B cell (primary cell): Measurements from ENCODE around the gene WIPI1. TPM values are rescaled to one million over a fixed set of nuclear protein-coding genes. Genes with fewer than 3 reads are reported as not detected.
"Not testable (repeated sequence)": the region's sequence is repeated elsewhere in the genome, so short reads cannot be mapped to it uniquely, and the experiment has no call there.

Experiments
- ATAC-seq: fragments of 200-7000 bp; cut with Tn5 transposase; one replicate; pipeline ENCODE4 v1.10.0; 2021; ENCODE audit warnings: low read depth, mild to moderate bottlenecking, moderate number of reproducible peaks, moderate library complexity
- CTCF ChIA-PET: fragments of 350-600 bp; sonication (Branson Sonifier 250); formaldehyde crosslinking; loops from one replicate; lab custom pipeline; 2021; ENCODE audit warnings: antibody characterized with exemption, inconsistent platforms; lab: Charles Lee
- POLR2A ChIA-PET: fragments of 350-600 bp; sonication (Branson Sonifier 250); formaldehyde crosslinking; loops from one replicate; lab custom pipeline; 2021; ENCODE audit warnings: antibody characterized with exemption; lab: Charles Lee
- DNase-seq: peaks from one replicate; pipeline ENCODE4 v3.0.0; 2013
- H2AFZ ChIP-seq: 2 replicates; pipeline ENCODE4 v1.6.1; 2012; ENCODE audit warnings: mild to moderate bottlenecking, low read depth, low read length; ENCODE audit not compliant: insufficient read depth, poor library complexity, severe bottlenecking
- H3K27ac ChIP-seq, 2 donors: 1 replicate in 1 of 2; 2 replicates in 1 of 2; pipeline ENCODE4 v1.5.1; 2012 to 2013; ENCODE audit warnings: low read length in 2 of 2, mild to moderate bottlenecking in 2 of 2, moderate library complexity in 1 of 2
- H3K27me3 ChIP-seq, 4 experiments: fragments of 200-600 bp in 1 of 4; sonication (generic) in 1 of 4; replicated peaks in 1 of 4; 1 replicate in 2 of 4; 2 replicates in 2 of 4; pipeline versions ENCODE4 v1.6.1 to v1.7.0; 2013 to 2016; ENCODE audit warnings: low read length in 3 of 4, mild to moderate bottlenecking in 2 of 4, mixed read lengths in 1 of 4, moderate library complexity in 1 of 4; ENCODE audit not compliant: insufficient read depth in 4 of 4, control insufficient read depth in 3 of 4; ENCODE audit errors: control extremely low read depth in 1 of 4
- H3K36me3 ChIP-seq, 2 experiments: replicated peaks in 1 of 2; 1 replicate in 1 of 2; 2 replicates in 1 of 2; pipeline versions ENCODE4 v1.6.1 to v1.7.1; 2013; ENCODE audit warnings: low read length in 1 of 2; ENCODE audit not compliant: insufficient read depth in 2 of 2, control insufficient read depth in 1 of 2; ENCODE audit errors: control extremely low read depth in 1 of 2, extremely low read depth in 1 of 2
- H3K4me1 ChIP-seq, 2 donors: fragments of 200-600 bp in 1 of 2; sonication (generic) in 1 of 2; 1 replicate in 1 of 2; 2 replicates in 1 of 2; pipeline versions ENCODE4 v1.5.1 to v1.6.1; 2013 to 2017; ENCODE audit warnings: low read length in 2 of 2; ENCODE audit not compliant: control insufficient read depth in 2 of 2, insufficient read depth in 2 of 2
- H3K4me2 ChIP-seq: replicated peaks from 2 replicates; pipeline ENCODE3; 2012; ENCODE audit warnings: mild to moderate bottlenecking, low read depth, low read length; ENCODE audit not compliant: poor library complexity, severe bottlenecking
- H3K4me3 ChIP-seq, 5 experiments: fragments of 200-600 bp in 1 of 5; sonication (generic) in 1 of 5; 1 replicate in 3 of 5; 2 replicates in 2 of 5; pipeline versions ENCODE4 v1.5.1 to v1.7.0; 2011 to 2016; ENCODE audit warnings: low read length in 4 of 5, mild to moderate bottlenecking in 4 of 5, low read depth in 2 of 5, control low read depth in 1 of 5, moderate library complexity in 1 of 5; ENCODE audit not compliant: insufficient read depth in 1 of 5; ENCODE audit errors: control extremely low read depth in 1 of 5, extremely low read depth in 1 of 5
- H3K79me2 ChIP-seq: fragments of 200-600 bp; sonication (generic); one replicate; pipeline ENCODE4 v1.6.0; 2016; ENCODE audit warnings: low read length; ENCODE audit not compliant: control insufficient read depth, insufficient read depth
- H3K9ac ChIP-seq: fragments of 200-600 bp; sonication (generic); 2 replicates; pipeline ENCODE4 v1.6.1; 2017; ENCODE audit warnings: mild to moderate bottlenecking, low read length, moderate library complexity
- H3K9me3 ChIP-seq, 3 donors: one replicate each; pipeline versions ENCODE4 v1.6.1 to v1.7.1; 2013; ENCODE audit warnings: low read length in 2 of 3; ENCODE audit not compliant: control insufficient read depth in 2 of 3, insufficient read depth in 1 of 3; ENCODE audit errors: control extremely low read depth in 1 of 3
- H4K20me1 ChIP-seq: 2 replicates; pipeline ENCODE4 v1.6.0; 2012; ENCODE audit warnings: mild to moderate bottlenecking, low read length; ENCODE audit not compliant: insufficient read depth, control insufficient read depth, poor library complexity, severe bottlenecking
- H3K27ac Mint-ChIP-seq: one replicate; pipeline ENCODE4 v1.8.0; 2021; ENCODE audit warnings: mixed read lengths
- H3K27me3 Mint-ChIP-seq: one replicate; pipeline ENCODE4 v1.8.0; 2021; ENCODE audit warnings: mixed read lengths
- H3K4me1 Mint-ChIP-seq: one replicate; pipeline ENCODE4 v1.8.0; 2021; ENCODE audit warnings: mixed read lengths
- H3K4me3 Mint-ChIP-seq: one replicate; pipeline ENCODE4 v1.8.0; 2021; ENCODE audit warnings: mixed read lengths
- H3K9me3 Mint-ChIP-seq: one replicate; pipeline ENCODE4 v1.8.0; 2022; ENCODE audit warnings: mixed read lengths; ENCODE audit not compliant: insufficient read depth
- EZH2 ChIP-seq: IDR thresholded peaks from 2 replicates; pipeline ENCODE4 v1.6.1; 2012; ENCODE audit warnings: borderline replicate concordance, low read depth, mild to moderate bottlenecking, moderate library complexity, low read length; ENCODE audit not compliant: insufficient read depth, poor library complexity, severe bottlenecking
- WGBS: methylation state at CpG from one replicate; pipeline ENCODE4 v1.1.5; 2013; ENCODE audit warnings: missing lambda C conversion rate; ENCODE audit not compliant: insufficient coverage; 5-methylcytosine and 5-hydroxymethylcytosine counted together
- intact Hi-C: fragments of 100-400 bp; cut with micrococcal nuclease; formaldehyde crosslinking; loops from one replicate; pipeline ENCODE4 v1.10.0; 2022
- polyA plus RNA-seq: library from polyadenylated mRNA; depleted of rRNA; stranded (reverse); fragments of >200 nt; gene quantifications from 2 replicates; pipeline ENCODE4 v1.2.3, GENCODE V29; 2012
- total RNA-seq, 2 donors: library from RNA; stranded (reverse); fragments of 120-200 nt in 1 of 2; gene quantifications; 1 replicate in 1 of 2; 2 replicates in 1 of 2; pipeline versions ENCODE4 v1.2.3 to v1.2.4, GENCODE V29; 2013 to 2022
- TF ChIP-seq, protein P1 (sequence below): fragments of 200-600 bp; IDR thresholded peaks from one replicate; pipeline ENCODE4 v1.8.0; 2022; ENCODE audit warnings: antibody characterized with exemption, mild to moderate bottlenecking

Gene WIPI1
- total and polyA plus RNA-seq, 2 donors (not counting 1 experiment from before 2014, with no cell fraction given) = 6.0 to 14.7 TPM

DNA sequence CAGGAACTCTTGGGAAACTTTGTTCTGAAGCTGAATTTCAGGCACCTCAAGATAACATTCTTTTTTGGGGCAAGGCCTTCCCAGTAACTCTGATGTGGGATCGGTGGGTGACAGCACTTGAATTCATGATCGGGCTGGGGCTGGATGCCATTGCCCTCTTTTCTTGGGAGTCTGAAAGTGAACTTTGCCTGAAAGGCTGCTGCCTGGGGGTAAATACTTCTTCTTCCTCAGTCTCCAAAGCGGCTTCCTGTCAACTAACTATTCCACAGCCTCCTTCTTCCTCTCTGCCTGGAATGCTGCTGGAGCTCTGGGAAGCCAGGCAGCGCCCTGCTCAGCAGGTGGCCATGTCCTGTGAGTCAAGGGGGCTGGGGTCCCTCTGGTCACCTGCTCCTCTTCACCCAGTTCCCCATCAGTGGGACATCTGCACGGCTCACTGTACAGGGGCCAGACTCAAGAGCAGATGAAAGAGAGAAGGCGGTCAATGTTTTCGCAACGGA is 79.5 kb downstream of the WIPI1 start:
- Mint-ChIP-seq H3K4me3 (no peak overlapping the region), H3K27ac (no peak overlapping the region), H3K9me3 (no peaks in the 10 kb centered on the region), H3K27me3 (peaks cover 23% of the 10 kb centered on the region), H3K4me1 (peaks cover 5% of the 10 kb centered on the region)
- Histone ChIP-seq H3K27ac (no peak overlapping the region), H3K9me3 (no peaks in the 10 kb centered on the region), H3K4me2 (no peak overlapping the region), H2AFZ (no peak overlapping the region), H4K20me1 (no peaks in the 10 kb centered on the region), H3K4me1 (no peaks in the 10 kb centered on the region), H3K36me3 (no peaks in the 10 kb centered on the region), H3K79me2 (no peaks in the 10 kb centered on the region), H3K4me3 (no peak overlapping the region), H3K27me3 (peaks cover 0 to 2% (median 1%) of the 10 kb centered on the region in 4 experiments), H3K9ac (no peak overlapping the region)
- DNase-seq = no peak
- TF ChIP-seq, protein P1, sequence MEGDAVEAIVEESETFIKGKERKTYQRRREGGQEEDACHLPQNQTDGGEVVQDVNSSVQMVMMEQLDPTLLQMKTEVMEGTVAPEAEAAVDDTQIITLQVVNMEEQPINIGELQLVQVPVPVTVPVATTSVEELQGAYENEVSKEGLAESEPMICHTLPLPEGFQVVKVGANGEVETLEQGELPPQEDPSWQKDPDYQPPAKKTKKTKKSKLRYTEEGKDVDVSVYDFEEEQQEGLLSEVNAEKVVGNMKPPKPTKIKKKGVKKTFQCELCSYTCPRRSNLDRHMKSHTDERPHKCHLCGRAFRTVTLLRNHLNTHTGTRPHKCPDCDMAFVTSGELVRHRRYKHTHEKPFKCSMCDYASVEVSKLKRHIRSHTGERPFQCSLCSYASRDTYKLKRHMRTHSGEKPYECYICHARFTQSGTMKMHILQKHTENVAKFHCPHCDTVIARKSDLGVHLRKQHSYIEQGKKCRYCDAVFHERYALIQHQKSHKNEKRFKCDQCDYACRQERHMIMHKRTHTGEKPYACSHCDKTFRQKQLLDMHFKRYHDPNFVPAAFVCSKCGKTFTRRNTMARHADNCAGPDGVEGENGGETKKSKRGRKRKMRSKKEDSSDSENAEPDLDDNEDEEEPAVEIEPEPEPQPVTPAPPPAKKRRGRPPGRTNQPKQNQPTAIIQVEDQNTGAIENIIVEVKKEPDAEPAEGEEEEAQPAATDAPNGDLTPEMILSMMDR = no peak
- no peak for TF ChIP-seq EZH2
- POLR2A ChIA-PET = no interaction called here
- intact Hi-C loops = no loop called here
- CTCF ChIA-PET = no interaction called here
- 74% methylated on average over 7 of the region's 8 CpGs for WGBS
- no peak for ATAC-seq

DNA sequence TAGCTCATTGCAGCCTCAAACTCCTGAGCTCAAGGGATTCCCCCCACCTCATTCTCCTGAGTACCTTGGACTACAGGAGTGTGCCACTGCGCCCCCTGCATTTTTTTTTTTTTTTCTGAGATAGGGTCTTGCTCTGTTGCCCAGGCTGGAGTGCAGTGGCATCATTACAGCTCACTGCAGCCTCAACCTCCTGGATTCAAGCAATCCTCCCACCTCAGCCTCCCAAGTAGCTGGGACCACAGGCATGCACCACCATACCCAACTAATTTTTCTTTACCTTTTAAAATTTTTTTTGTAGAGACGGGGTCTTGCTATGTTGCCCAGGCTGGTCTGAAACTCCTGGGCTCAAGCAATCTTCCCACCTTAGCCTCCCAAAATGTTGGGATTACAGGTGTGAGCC is 81.1 kb downstream of the WIPI1 start:
- peaks cover 13% of the 10 kb centered on the region for H3K27me3 Mint-ChIP-seq
- H3K9me3 ChIP-seq, H4K20me1 ChIP-seq, H3K4me2 ChIP-seq, H3K27me3 ChIP-seq, H3K9me3 Mint-ChIP-seq, H3K9ac ChIP-seq, DNase-seq, H3K79me2 ChIP-seq, H3K27ac ChIP-seq, H3K27ac Mint-ChIP-seq, H3K4me1 Mint-ChIP-seq, H2AFZ ChIP-seq, ATAC-seq, H3K36me3 ChIP-seq, H3K4me1 ChIP-seq, H3K4me3 ChIP-seq, H3K4me3 Mint-ChIP-seq, intact Hi-C loops: not testable (repeated sequence)
- POLR2A ChIA-PET = interaction anchor here (0.6 kb wide), 1 partner anchor 11 kb away, joined by 5 read pairs; no protein-coding TSS in a partner anchor
- no CpG with 5 or more reads among the region's 2 CpGs for WGBS
- CTCF ChIA-PET = interaction anchor here (0.8 kb wide), 1 partner anchor 573 kb away, joined by 3 read pairs; no protein-coding TSS in a partner anchor
